Endothelial cell of umbilical vein (primary cell): ENCODE data around the gene TTC9. TPM values are rescaled to one million over a fixed set of nuclear protein-coding genes. Genes with fewer than 3 reads are reported as not detected.

Experiments used
- BruUV-seq: library from RNA; stranded (reverse); fragments of 400-500 nt; replicated peaks from 2 replicates; lab custom pipeline; 2021; lab: Mats Ljungman, UMichigan
- CTCF ChIA-PET: fragments of 300-600, 350-600 bp; sonication (Branson Sonifier 250); formaldehyde crosslinking; loops from one replicate; lab custom pipeline; 2021; ENCODE audit warnings: antibody characterized with exemption, inconsistent platforms; lab: Charles Lee
- POLR2A ChIA-PET: fragments of 300-600, 350-600 bp; sonication (Branson Sonifier 250); formaldehyde crosslinking; loops from one replicate; lab custom pipeline; 2021; ENCODE audit warnings: antibody characterized with exemption, inconsistent platforms; lab: Charles Lee
- DNase-seq: peaks from one replicate; pipeline ENCODE4 v3.0.0-alpha.2; 2011; ENCODE audit warnings: low read depth, low spot score
- FAIRE-seq: peaks from 2 replicates; lab custom pipeline; 2011; peaks lifted over from hg19 to GRCh38; lab: Jason Lieb, UNC
- H2AFZ ChIP-seq: 2 replicates; pipeline ENCODE4 v1.6.0; 2012; ENCODE audit warnings: low read depth, low read length, control low read depth, inconsistent platforms
- H3K27ac ChIP-seq: 2 replicates; pipeline ENCODE4 v1.5.1; 2011; ENCODE audit warnings: low read depth, mild to moderate bottlenecking, control low read depth, low read length, moderate library complexity; ENCODE audit not compliant: insufficient read depth
- H3K27me3 ChIP-seq, 2 experiments: 2 replicates each; pipeline versions ENCODE4 v1.6.0 to v1.6.1; 2011; ENCODE audit warnings: low read length in 2 of 2, mixed read lengths in 1 of 2; ENCODE audit not compliant: control insufficient read depth in 2 of 2, insufficient read depth in 2 of 2
- H3K36me3 ChIP-seq, 2 experiments: 2 replicates in 1 of 2; 3 replicates in 1 of 2; pipeline ENCODE4 v1.5.1; 2011; ENCODE audit warnings: low read length in 2 of 2, mild to moderate bottlenecking in 1 of 2, moderate library complexity in 1 of 2; ENCODE audit not compliant: control insufficient read depth in 2 of 2, insufficient read depth in 2 of 2; ENCODE audit errors: extremely low read depth in 1 of 2
- H3K4me1 ChIP-seq: 3 replicates; pipeline ENCODE4 v1.5.1; 2011; ENCODE audit warnings: mild to moderate bottlenecking, low read length; ENCODE audit not compliant: control insufficient read depth, insufficient read depth; ENCODE audit errors: extremely low read depth
- H3K4me2 ChIP-seq: 2 replicates; pipeline ENCODE4 v1.6.1; 2011; ENCODE audit warnings: low read length, control low read depth, mixed read lengths; ENCODE audit not compliant: insufficient read depth
- H3K4me3 ChIP-seq, 3 experiments: fragments of 200-600 bp in 1 of 3; sonication (generic), shearing (Covaris generic) in 1 of 3; replicated peaks in 1 of 3; 2 replicates each; pipeline ENCODE4 v1.5.1; 2011 to 2016; ENCODE audit warnings: control low read depth in 3 of 3, low read length in 3 of 3, mild to moderate bottlenecking in 2 of 3, inconsistent platforms in 1 of 3, low read depth in 1 of 3, moderate library complexity in 1 of 3; ENCODE audit not compliant: insufficient read depth in 1 of 3
- H3K79me2 ChIP-seq: 2 replicates; pipeline ENCODE4 v1.6.0; 2012; ENCODE audit warnings: low read length, inconsistent platforms; ENCODE audit not compliant: control insufficient read depth, insufficient read depth
- H3K9ac ChIP-seq: replicated peaks from 2 replicates; pipeline ENCODE3; 2011; ENCODE audit warnings: low read length, control low read depth; ENCODE audit not compliant: insufficient read depth; ENCODE audit errors: extremely low read depth
- H3K9me1 ChIP-seq: replicated peaks from 3 replicates; pipeline ENCODE4 v1.6.0; 2011; ENCODE audit warnings: mild to moderate bottlenecking, low read length; ENCODE audit not compliant: control insufficient read depth, insufficient read depth; ENCODE audit errors: extremely low read depth
- H3K9me3 ChIP-seq: replicated peaks from 2 replicates; pipeline ENCODE4 v1.5.1; 2012; ENCODE audit warnings: low read length, inconsistent platforms; ENCODE audit not compliant: control insufficient read depth, insufficient read depth
- H4K20me1 ChIP-seq: replicated peaks from 2 replicates; pipeline ENCODE3; 2011; ENCODE audit warnings: mild to moderate bottlenecking, low read length; ENCODE audit not compliant: control insufficient read depth, insufficient read depth; ENCODE audit errors: extremely low read depth
- CTCF ChIP-seq, 2 donors: IDR thresholded peaks; 1 replicate in 1 of 2; 2 replicates in 1 of 2; pipeline ENCODE4 v1.5.1; 2011; ENCODE audit warnings: low read length in 2 of 2, mild to moderate bottlenecking in 2 of 2, moderate library complexity in 2 of 2, control low read depth in 1 of 2, inconsistent platforms in 1 of 2, low read depth in 1 of 2; ENCODE audit not compliant: insufficient read depth in 1 of 2; ENCODE audit errors: extremely low read depth in 1 of 2
- EZH2 ChIP-seq: IDR thresholded peaks from 2 replicates; pipeline ENCODE4 v1.6.1; 2012; ENCODE audit warnings: borderline replicate concordance, low read depth, mild to moderate bottlenecking, moderate library complexity, low read length, inconsistent platforms; ENCODE audit not compliant: severe bottlenecking
- FOS ChIP-seq: IDR thresholded peaks from 2 replicates; pipeline ENCODE4 v1.6.1; 2011; ENCODE audit warnings: mild to moderate bottlenecking, low read length, moderate library complexity, borderline replicate concordance; ENCODE audit not compliant: insufficient read depth
- GATA2 ChIP-seq: IDR thresholded peaks from 2 replicates; pipeline ENCODE4 v1.7.0; 2011; ENCODE audit warnings: low read depth, mild to moderate bottlenecking, moderate library complexity, mixed read lengths, low read length; ENCODE audit not compliant: insufficient read length, insufficient read depth
- JUN ChIP-seq: IDR thresholded peaks from 2 replicates; pipeline ENCODE4 v1.6.1; 2011; ENCODE audit warnings: borderline replicate concordance, low read depth; ENCODE audit not compliant: insufficient read length, insufficient read depth
- MYC ChIP-seq: IDR thresholded peaks from one replicate; pipeline ENCODE4 v1.6.1; 2011; ENCODE audit warnings: mild to moderate bottlenecking, low read depth, low read length
- POLR2A ChIP-seq: IDR thresholded peaks from 2 replicates; pipeline ENCODE4 v1.6.1; 2012; ENCODE audit warnings: low read depth, mild to moderate bottlenecking, control low read depth, low read length
- POLR2AphosphoS5 ChIP-seq: IDR thresholded peaks from 2 replicates; pipeline ENCODE4 v1.6.1; 2012; ENCODE audit warnings: low read depth, mild to moderate bottlenecking, control low read depth, low read length, moderate library complexity; ENCODE audit not compliant: insufficient read depth
- dilution Hi-C: fragments of 300-500 bp; cut with MboI; formaldehyde crosslinking; loops from one replicate; pipeline ENCODE4 v1.15.0; 2019; ENCODE audit warnings: low sequenced_read_pairs; ENCODE audit not compliant: extremely low pct_ligation_motif_present
- intact Hi-C: fragments of 100-400 bp; cut with micrococcal nuclease; formaldehyde crosslinking; loops from one replicate; pipeline ENCODE4 v1.10.0; 2022
- polyA plus RNA-seq, 4 experiments: library from polyadenylated mRNA; depleted of rRNA in 3 of 4; stranded (reverse) in 3 of 4; unstranded in 1 of 4; fragments of >200 nt; gene quantifications; 2 replicates each; pipeline versions ENCODE4 v1.2.1 to v1.2.3, GENCODE V29; 2011 to 2012; ENCODE audit warnings: missing spikeins in 1 of 4
- total RNA-seq: library from RNA; stranded (reverse); gene quantifications from 2 replicates; pipeline ENCODE4 v1.2.3, GENCODE V29; 2021
- TF ChIP-seq, protein P1 (sequence below): IDR thresholded peaks from 2 replicates; pipeline ENCODE4 v1.6.1; 2011; ENCODE audit not compliant: insufficient read depth, insufficient read length

Gene TTC9
- total and polyA plus RNA-seq, 2 donors (not counting 3 experiments of a cell fraction or from before 2014, with no cell fraction given) = 0.06 TPM; not detected in 1

DNA sequence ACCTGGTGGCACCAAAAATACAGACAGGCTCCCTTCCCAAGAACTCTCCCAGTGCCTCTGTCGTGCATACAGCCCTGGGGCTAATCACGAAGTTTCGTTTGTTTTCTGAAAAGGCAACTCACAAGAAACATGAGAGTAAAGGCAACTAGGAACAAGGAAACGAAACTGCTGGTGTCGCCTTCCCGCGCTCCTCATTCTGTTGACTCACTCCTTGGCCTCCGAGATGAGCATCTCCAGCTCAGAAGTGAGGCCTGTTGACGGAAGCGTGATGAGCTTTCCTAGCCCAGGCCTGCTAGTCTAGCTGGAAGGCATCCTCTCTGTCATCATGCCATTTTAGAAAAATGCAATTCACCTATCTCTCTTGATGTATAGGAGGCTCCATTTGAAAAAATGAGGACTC, 50.5 kb downstream of the TTC9 start:
- Histone ChIP-seq H3K36me3 (no peaks in the 10 kb centered on the region), H3K9me1 (no peaks in the 10 kb centered on the region), H3K4me1 (no peaks in the 10 kb centered on the region), H3K27me3 (no peaks in the 10 kb centered on the region), H3K4me3 (no peak overlapping the region), H2AFZ (no peak overlapping the region), H3K79me2 (no peaks in the 10 kb centered on the region), H4K20me1 (no peaks in the 10 kb centered on the region), H3K4me2 (no peak overlapping the region), H3K9ac (no peak overlapping the region), H3K27ac (no peak overlapping the region), H3K9me3 (no peaks in the 10 kb centered on the region)
- DNase-seq = no peak
- FAIRE-seq = no peak
- dilution Hi-C loops = no loop called here
- TF ChIP-seq EZH2 (no peak), JUN (no peak), CTCF (IDR thresholded peaks at IDR 0.05; ENCODE audit: extremely low read depth in 1 of 2, insufficient read depth in 1 of 2, low read depth in 1 of 2, low read length in 2 of 2) (no peak), POLR2A (no peak), GATA2 (no peak), FOS (no peak), MYC (no peak), POLR2AphosphoS5 (no peak)
- TF ChIP-seq, protein P1, sequence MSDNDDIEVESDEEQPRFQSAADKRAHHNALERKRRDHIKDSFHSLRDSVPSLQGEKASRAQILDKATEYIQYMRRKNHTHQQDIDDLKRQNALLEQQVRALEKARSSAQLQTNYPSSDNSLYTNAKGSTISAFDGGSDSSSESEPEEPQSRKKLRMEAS = no peak
- POLR2A ChIA-PET = no interaction called here
- CTCF ChIA-PET = no interaction called here
- no TSS peak for BruUV-seq
- intact Hi-C loops = no loop called here
